PFSK-1 (cell line): ENCODE measurements around the gene FAM171A2.

Source experiments
- FOXP2 ChIP-seq: optimal IDR thresholded peaks from 2 replicates; pipeline ENCODE3; 2011; ENCODE audit warnings: borderline replicate concordance, control low read depth, inconsistent platforms; ENCODE audit not compliant: insufficient read depth; ENCODE audit errors: extremely low read length, extremely low read depth
- POLR2AphosphoS5 ChIP-seq: IDR thresholded peaks from 2 replicates; pipeline ENCODE4 v1.6.1; 2012; ENCODE audit warnings: low read depth, mild to moderate bottlenecking, control low read depth, low read length, moderate library complexity
- SIN3A ChIP-seq: IDR thresholded peaks from 2 replicates; pipeline ENCODE4 v1.6.1; 2012; ENCODE audit warnings: mild to moderate bottlenecking, low read length, moderate library complexity, borderline replicate concordance; ENCODE audit not compliant: insufficient read depth
- TAF1 ChIP-seq: IDR thresholded peaks from 2 replicates; pipeline ENCODE4 v1.6.1; 2012; ENCODE audit warnings: low read length, control low read depth, borderline replicate concordance; ENCODE audit not compliant: insufficient read depth
- TF ChIP-seq, protein P1 (sequence below), 2 experiments: IDR thresholded peaks; 2 replicates each; pipeline versions ENCODE4 v1.6.1 to v1.8.0; 2011 to 2012; ENCODE audit warnings: low read depth in 2 of 2, low read length in 2 of 2, control low read depth in 1 of 2, inconsistent platforms in 1 of 2, mild to moderate bottlenecking in 1 of 2, moderate library complexity in 1 of 2; ENCODE audit not compliant: insufficient read depth in 1 of 2

FAM171A2 gene

DNA sequence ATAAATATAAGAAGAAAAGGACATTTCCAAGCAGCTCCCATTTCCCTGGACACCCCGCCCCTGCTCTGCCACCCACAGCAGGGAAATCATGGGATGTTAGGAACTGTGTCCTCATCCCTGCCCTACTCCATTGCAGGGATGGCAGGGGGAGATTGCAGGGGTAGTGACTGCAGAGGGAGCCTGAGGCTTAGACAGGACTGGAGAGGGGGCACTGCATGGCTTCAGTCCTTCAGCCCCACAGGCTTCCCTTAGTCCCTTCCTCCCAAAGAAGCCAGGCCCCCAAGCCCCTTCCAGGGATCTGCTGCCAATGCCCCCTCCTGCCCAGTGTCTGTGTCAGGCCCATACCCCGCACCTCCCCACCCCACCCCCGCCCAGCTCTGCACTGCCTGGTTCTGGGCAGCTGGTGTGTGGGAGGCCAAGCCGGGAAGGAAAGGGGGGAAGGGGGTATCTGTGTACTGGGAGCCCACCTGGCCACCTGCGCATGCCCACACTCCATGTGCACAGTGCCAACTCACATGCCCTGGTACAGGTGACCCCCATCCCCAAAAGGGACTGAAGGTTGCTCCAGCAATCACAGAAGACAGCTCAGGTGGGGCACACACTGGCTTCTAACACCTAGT lies 52.0 kb downstream of the FAM171A2 start:
- TF ChIP-seq FOXP2 (no peak), TAF1 (no peak), POLR2AphosphoS5 (no peak), SIN3A (no peak)
- TF ChIP-seq, protein P1, sequence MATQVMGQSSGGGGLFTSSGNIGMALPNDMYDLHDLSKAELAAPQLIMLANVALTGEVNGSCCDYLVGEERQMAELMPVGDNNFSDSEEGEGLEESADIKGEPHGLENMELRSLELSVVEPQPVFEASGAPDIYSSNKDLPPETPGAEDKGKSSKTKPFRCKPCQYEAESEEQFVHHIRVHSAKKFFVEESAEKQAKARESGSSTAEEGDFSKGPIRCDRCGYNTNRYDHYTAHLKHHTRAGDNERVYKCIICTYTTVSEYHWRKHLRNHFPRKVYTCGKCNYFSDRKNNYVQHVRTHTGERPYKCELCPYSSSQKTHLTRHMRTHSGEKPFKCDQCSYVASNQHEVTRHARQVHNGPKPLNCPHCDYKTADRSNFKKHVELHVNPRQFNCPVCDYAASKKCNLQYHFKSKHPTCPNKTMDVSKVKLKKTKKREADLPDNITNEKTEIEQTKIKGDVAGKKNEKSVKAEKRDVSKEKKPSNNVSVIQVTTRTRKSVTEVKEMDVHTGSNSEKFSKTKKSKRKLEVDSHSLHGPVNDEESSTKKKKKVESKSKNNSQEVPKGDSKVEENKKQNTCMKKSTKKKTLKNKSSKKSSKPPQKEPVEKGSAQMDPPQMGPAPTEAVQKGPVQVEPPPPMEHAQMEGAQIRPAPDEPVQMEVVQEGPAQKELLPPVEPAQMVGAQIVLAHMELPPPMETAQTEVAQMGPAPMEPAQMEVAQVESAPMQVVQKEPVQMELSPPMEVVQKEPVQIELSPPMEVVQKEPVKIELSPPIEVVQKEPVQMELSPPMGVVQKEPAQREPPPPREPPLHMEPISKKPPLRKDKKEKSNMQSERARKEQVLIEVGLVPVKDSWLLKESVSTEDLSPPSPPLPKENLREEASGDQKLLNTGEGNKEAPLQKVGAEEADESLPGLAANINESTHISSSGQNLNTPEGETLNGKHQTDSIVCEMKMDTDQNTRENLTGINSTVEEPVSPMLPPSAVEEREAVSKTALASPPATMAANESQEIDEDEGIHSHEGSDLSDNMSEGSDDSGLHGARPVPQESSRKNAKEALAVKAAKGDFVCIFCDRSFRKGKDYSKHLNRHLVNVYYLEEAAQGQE (IDR thresholded peaks at IDR 0.05; ENCODE audit: insufficient read depth in 1 of 2, low read depth in 2 of 2, low read length in 2 of 2) = no peak

DNA sequence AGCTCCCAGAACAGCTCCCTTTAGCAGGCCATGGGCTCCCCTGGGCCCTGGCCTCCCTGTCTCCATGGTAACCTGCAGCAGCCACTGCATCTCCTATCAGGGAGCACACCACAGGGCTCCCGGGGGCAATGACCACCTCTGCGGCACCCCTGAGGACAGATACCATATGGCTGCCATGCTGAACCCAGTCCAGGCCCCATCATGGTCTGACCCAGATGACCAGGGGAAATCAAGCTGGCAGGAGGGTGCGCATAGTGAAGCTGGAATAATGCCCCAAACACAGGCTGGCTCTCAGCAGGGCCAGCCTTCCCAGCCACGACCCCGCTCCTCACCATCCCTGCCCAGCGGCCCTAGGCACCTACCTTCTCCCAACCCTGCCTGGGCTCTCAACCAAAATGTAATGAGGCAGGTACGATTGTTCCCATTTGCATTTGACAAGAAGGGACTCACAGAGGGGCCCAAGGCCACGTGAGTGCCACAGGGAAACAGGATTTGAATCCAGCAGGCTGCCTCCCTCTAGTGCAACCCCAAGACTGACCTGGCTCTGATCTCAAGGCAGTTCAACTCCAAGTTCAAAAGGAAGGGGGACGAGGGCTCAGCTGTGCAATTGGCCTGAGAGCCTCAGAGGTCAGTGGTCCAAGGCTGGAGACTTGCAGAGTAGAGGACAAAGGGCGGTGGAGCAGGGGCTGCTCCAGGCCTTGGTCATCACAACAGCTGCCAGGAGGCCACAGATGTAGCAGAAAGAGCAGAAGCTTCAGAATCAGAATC lies 52.9 kb downstream of the FAM171A2 start:
- TF ChIP-seq POLR2AphosphoS5 (no peak), FOXP2 (no peak), SIN3A (no peak), TAF1 (no peak)
- TF ChIP-seq, protein P1 (IDR thresholded peaks at IDR 0.05; ENCODE audit: insufficient read depth in 1 of 2, low read depth in 2 of 2, low read length in 2 of 2) = no peak

DNA sequence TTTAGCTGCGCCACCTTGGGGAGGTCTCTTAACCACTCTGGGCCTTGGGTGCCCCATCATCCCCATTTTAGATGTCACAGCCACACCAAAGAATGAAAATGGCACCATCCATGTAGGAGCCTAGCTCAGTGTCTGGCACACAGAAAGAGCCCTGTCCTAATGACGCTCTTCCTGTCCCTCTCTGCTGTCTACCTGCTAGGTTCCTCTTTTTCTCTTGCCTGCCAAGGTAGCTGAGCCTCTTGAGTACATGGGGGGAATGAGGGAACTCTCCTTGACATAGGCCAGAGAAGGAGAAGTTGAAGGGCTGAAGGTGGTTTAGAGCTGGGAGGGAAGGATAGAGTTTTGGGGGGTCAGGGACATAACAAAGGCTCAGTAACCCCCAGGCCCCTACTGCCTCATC lies 53.5 kb downstream of the FAM171A2 start:
- TF ChIP-seq TAF1 (no peak), FOXP2 (no peak), POLR2AphosphoS5 (no peak), SIN3A (no peak)
- TF ChIP-seq, protein P1 (IDR thresholded peaks at IDR 0.05; ENCODE audit: insufficient read depth in 1 of 2, low read depth in 2 of 2, low read length in 2 of 2) = no peak

DNA sequence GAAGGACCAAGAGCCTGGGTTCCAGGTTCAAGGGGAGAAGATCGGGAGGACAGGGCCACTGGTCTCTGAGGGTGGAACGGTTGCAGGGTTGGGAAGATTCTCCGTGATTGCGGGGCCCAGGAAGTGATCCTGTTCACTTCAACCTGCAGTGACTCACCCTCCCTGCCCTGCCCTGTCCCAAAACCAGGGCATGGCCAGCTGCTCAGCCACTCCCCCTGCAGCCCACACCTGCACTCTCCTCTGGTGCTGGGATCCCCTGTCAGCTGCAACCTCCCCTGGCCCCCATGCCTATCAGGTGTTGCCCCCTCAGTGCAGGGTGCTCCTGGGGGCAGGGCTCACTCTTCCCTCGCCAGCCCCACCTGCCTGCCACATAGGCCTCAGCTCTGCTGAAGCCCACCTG lies 54.2 kb downstream of the FAM171A2 start:
- TF ChIP-seq FOXP2 = no peak
- TF ChIP-seq, protein P1 (IDR thresholded peaks at IDR 0.05; ENCODE audit: insufficient read depth in 1 of 2, low read depth in 2 of 2, low read length in 2 of 2) = no peak
- no peak for TF ChIP-seq TAF1
- TF ChIP-seq SIN3A = no peak
- no peak for TF ChIP-seq POLR2AphosphoS5
